Measurements from ENCODE around the gene ST3GAL5.

ST3GAL5 gene

DNA sequence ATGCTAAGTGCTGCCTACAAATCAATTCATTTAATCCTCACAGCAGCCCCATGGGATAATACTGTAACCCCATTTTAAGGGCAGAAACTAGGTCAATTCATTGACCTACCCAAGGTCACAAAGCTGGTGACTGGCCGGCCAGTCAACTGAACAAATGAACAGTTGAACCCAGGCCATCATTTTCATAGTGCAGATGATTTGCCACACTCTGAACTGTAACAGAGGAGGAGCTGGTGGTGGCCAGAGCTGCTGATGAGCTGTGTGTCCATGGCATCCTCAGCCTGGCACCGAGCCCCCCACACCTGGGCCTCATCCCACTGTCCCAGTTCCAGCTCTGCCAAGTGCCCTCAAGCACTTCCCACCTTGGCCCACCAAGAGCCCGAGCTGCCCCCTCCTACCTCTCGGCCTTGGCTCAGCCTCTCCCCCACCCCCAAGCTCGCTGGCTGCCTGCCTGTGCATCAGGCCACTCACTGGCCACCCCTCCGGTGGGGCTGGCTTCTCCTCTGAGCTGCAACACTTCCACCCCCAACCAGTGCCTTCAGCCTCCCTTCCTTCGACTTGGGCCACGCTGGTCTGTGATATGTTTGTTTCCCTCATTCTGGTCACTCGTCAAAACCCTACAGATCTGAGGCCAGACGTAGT, 76.6 kb downstream of the ST3GAL5 start:
- no peak for DNase-seq (ENCODE audit: low read depth)
- TF ChIP-seq, protein P1, sequence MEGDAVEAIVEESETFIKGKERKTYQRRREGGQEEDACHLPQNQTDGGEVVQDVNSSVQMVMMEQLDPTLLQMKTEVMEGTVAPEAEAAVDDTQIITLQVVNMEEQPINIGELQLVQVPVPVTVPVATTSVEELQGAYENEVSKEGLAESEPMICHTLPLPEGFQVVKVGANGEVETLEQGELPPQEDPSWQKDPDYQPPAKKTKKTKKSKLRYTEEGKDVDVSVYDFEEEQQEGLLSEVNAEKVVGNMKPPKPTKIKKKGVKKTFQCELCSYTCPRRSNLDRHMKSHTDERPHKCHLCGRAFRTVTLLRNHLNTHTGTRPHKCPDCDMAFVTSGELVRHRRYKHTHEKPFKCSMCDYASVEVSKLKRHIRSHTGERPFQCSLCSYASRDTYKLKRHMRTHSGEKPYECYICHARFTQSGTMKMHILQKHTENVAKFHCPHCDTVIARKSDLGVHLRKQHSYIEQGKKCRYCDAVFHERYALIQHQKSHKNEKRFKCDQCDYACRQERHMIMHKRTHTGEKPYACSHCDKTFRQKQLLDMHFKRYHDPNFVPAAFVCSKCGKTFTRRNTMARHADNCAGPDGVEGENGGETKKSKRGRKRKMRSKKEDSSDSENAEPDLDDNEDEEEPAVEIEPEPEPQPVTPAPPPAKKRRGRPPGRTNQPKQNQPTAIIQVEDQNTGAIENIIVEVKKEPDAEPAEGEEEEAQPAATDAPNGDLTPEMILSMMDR (IDR thresholded peaks at IDR 0.05; ENCODE audit: low read depth, low read length, missing control alignments) = no peak
- H3K4me3 ChIP-seq (ENCODE audit: low read depth, low read length) = no peak overlapping the region

DNA sequence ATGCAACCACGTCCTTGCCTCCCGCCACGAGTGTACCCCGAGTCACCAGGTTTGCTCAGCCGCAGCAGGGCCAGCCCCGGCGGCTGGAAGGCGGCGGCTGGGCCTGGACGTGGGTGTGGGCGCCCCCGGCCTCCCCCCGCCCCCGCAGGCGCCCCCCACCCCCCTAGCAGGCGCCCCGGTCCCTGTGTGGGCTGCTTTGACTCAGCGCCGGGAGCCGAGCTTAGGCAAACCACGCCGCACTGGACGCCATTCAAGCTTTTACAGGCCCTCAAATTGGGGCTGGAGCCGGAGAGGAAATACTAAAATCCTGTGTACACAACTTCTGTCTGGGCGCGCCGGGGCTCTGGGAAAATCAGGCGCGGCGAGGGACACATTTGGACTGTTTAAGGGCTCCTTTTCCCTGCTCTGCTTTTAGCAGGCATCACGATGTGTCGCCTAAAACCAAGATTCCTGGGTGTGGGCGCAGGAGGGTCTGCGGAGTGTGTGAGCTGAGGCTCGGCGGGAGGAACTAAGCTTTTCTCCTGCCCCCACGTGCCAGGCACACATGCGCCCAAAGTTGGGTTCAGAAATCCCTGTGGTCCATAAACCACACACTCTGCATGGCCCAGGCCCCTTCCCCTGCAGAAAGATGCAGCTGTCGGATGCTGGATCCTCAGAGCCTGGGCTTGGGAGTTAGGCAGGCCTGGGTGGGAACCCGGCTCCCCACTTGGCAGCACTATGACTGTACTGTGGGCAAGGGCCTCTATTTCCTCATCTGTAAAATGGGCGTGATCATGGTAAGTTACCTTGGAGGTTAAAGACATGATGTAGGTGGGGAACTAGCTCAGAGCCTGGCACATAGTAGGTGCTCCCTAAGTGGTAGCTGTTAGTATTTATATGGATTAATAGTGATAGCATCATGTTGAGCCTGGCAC, 77.4 kb downstream of the ST3GAL5 start:
- TF ChIP-seq, protein P1 (IDR thresholded peaks at IDR 0.05; ENCODE audit: low read depth, low read length, missing control alignments) = no peak
- no peak for DNase-seq (ENCODE audit: low read depth)
- no peak overlapping the region for H3K4me3 ChIP-seq (ENCODE audit: low read depth, low read length)

DNA sequence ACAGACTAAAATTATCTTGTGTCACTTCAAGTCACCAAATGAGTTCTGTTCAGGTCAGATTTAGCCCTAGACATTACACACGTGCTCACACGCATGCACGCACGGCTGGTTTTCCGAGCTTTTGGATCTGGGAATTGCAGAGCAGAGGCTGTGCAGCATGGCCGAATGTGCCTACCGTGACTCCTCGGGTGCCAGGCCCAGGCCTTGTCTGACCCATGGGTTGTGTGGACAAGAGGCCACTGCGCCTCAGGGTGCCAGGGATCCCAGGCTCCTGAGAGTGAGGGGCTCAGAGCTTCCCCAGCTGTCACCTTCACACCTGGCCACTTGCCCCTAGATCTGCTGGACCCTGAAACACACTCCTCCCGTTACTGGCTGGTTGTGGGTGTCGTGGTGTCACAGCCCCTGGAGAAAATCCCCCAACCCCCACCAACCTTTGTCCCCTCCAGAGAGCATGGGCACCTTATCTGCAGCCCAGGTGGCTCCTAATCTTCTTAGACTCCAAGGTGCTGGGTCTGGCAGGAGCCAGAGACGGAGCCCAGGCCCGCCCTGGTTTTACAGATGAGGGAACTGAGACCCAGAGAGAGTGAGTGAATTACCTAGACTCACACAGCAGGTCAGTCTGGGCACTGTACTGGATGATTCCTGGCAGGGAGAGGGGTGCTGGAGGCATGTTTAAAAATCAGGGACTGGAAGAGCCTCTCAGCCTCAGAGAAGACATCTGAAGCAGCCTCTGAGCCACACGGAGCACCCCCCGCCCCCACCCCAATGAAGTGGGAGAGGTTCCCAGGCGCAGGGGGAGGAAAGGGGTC, 78.2 kb downstream of the ST3GAL5 start:
- TF ChIP-seq, protein P1 (IDR thresholded peaks at IDR 0.05; ENCODE audit: low read depth, low read length, missing control alignments) = no peak
- no peak for DNase-seq (ENCODE audit: low read depth)
- H3K4me3 ChIP-seq (ENCODE audit: low read depth, low read length) = no peak overlapping the region

DNA sequence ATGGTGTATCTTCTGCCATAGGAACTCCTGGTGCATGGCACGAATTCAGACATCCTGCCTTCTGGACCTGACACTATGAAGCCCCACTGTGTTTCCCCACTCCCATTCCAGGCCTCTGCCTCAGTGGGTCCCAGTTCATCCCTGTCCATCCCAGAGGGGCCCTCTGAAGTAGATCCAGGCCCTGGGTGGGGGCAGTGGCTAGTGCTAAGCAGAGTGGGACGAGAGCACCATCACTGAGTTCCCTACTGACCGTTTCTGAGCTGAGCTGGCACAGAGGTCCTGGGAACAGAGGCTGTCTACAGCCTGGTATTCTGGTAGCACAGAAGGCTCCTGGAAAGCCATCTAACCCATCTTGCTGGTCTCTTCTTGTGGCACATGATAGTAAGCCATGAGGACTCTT, 81.0 kb downstream of the ST3GAL5 start:
- TF ChIP-seq, protein P1 (IDR thresholded peaks at IDR 0.05; ENCODE audit: low read depth, low read length, missing control alignments) = no peak
- H3K4me3 ChIP-seq (ENCODE audit: low read depth, low read length) = no peak overlapping the region
- DNase-seq (ENCODE audit: low read depth) = no peak

DNA sequence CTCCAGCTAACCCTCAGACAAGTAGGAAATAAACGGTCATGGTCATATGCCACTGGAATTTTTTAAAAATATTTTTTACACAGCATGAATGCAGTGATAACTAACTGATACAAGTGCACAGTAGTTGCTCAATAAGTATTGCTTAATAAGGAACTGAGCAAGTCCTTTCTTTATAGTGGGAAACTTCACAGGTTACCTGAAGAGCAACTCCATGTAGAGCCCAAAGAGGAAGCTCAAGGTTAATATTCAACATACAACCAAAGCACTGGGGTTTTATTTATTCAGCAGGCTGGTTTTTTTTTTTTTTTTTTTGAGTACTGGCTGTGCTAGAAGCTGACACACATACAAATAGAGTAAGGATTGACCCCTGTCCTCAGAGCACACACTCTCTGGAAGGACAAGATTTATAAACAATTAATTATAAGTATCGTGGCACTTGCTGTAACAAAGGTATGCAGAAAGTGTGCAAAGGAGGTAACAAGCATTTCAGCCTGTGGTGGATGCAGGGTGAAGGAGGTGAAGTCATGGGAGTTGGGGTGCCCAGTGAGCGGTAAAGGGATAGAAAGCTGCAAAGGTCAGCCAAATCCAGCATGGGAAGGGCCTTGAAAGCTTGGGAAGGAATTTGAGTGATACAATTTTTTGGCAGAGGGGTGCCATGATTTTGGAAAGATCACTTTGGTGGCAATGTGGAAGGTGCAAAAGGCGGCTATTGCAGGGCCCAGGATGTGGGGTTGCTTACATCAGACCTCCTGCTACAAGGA, 82.3 kb downstream of the ST3GAL5 start:
- DNase-seq (ENCODE audit: low read depth) = no peak
- TF ChIP-seq, protein P1 (IDR thresholded peaks at IDR 0.05; ENCODE audit: low read depth, low read length, missing control alignments) = no peak

DNA sequence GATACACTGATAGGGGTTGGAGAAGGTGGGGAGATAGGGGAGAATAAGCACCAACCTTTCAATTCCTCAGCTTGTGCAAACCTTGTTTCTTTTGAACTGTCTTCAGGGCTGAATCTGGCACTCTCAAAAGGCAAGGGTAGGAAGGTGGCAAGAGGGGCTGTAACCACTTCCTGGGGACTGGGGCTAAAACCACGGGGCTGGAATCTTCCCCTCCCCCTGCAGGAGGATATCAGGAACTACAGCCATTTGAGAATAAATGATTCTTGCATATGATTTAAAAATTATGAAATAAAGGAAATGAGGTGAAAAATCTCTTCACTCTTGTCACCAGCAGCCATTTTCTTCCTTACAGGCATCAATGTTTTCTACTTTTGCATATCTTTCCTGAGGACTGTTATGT, 84.2 kb downstream of the ST3GAL5 start:
- no peak overlapping the region for H3K4me3 ChIP-seq (ENCODE audit: low read depth, low read length)
- no peak for DNase-seq (ENCODE audit: low read depth)
- TF ChIP-seq, protein P1 (IDR thresholded peaks at IDR 0.05; ENCODE audit: low read depth, low read length, missing control alignments) = peak; percentile 52

More for the DNA sequence above, 82.3 kb downstream of the ST3GAL5 start:
- no peak overlapping the region for H3K4me3 ChIP-seq (ENCODE audit: low read depth, low read length)
